H1 (cell line): ENCODE measurements around the gene TPBGL. TPM values are rescaled to one million over a fixed set of nuclear protein-coding genes. Genes with fewer than 3 reads are reported as not detected.

Source experiments
- CTCF ChIA-PET: fragments of 300-600 bp; sonication (Branson Sonifier 250); formaldehyde crosslinking; loops from one replicate; lab custom pipeline; 2021; ENCODE audit not compliant: partially characterized antibody; lab: Charles Lee
- POLR2A ChIA-PET: fragments of 300-600 bp; sonication (Branson Sonifier 250); formaldehyde crosslinking; loops from one replicate; lab custom pipeline; 2021; ENCODE audit warnings: inconsistent platforms; ENCODE audit not compliant: partially characterized antibody; lab: Charles Lee
- DNase-seq, 2 experiments: peaks; one replicate each; pipeline versions ENCODE4 v3.0.0 to v3.0.0-alpha.2; 2010 to 2022; ENCODE audit warnings: low spot score in 2 of 2, low read depth in 1 of 2, mixed read lengths in 1 of 2
- FAIRE-seq: peaks from 2 replicates; lab custom pipeline; 2011; peaks lifted over from hg19 to GRCh38; lab: Jason Lieb, UNC
- H2AFZ ChIP-seq: 2 replicates; pipeline ENCODE4 v1.8.1; 2012; ENCODE audit warnings: low read length, inconsistent platforms
- H2AK5ac ChIP-seq: 2 replicates; pipeline ENCODE4 v1.6.1; 2013; ENCODE audit warnings: low read depth, low read length
- H2BK120ac ChIP-seq: replicated peaks from 2 replicates; pipeline ENCODE3; 2013; ENCODE audit warnings: low read depth, low read length, inconsistent platforms
- H2BK12ac ChIP-seq: 2 replicates; pipeline ENCODE4 v1.6.1; 2013; ENCODE audit warnings: low read depth, low read length
- H2BK15ac ChIP-seq: 2 replicates; pipeline ENCODE4 v1.6.1; 2013; ENCODE audit warnings: low read length
- H2BK20ac ChIP-seq: 2 replicates; pipeline ENCODE4 v1.6.1; 2013; ENCODE audit warnings: low read length
- H2BK5ac ChIP-seq: 2 replicates; pipeline ENCODE4 v1.6.1; 2013; ENCODE audit warnings: low read depth, low read length
- H3K14ac ChIP-seq: 2 replicates; pipeline ENCODE4 v1.6.1; 2013; ENCODE audit warnings: inconsistent platforms; ENCODE audit not compliant: insufficient read length
- H3K18ac ChIP-seq: 2 replicates; pipeline ENCODE4 v1.6.1; 2013; ENCODE audit warnings: low read length; ENCODE audit errors: extremely low read depth
- H3K23ac ChIP-seq: 2 replicates; pipeline ENCODE4 v1.6.1; 2013; ENCODE audit warnings: inconsistent platforms; ENCODE audit not compliant: insufficient read length
- H3K23me2 ChIP-seq: 2 replicates; pipeline ENCODE4 v1.6.1; 2013; ENCODE audit warnings: low read depth, low read length
- H3K27ac ChIP-seq: 2 replicates; pipeline ENCODE4 v1.6.1; 2011; ENCODE audit warnings: low read depth, low read length, inconsistent platforms
- H3K27me3 ChIP-seq, 4 experiments: replicated peaks in 1 of 4; 1 replicate in 1 of 4; 2 replicates in 3 of 4; pipeline versions ENCODE4 v1.6.1 to v1.8.1; 2011 to 2013; ENCODE audit warnings: low read length in 3 of 4, mild to moderate bottlenecking in 3 of 4, inconsistent platforms in 2 of 4, mixed read lengths in 2 of 4, moderate library complexity in 1 of 4; ENCODE audit not compliant: control insufficient read depth in 3 of 4, insufficient read depth in 3 of 4; ENCODE audit errors: extremely low read depth in 1 of 4
- H3K36me3 ChIP-seq, 4 experiments: 2 replicates each; pipeline versions ENCODE4 v1.6.1 to v1.8.1; 2011 to 2013; ENCODE audit warnings: mild to moderate bottlenecking in 4 of 4, low read length in 3 of 4, moderate library complexity in 2 of 4, control low read depth in 1 of 4, inconsistent platforms in 1 of 4; ENCODE audit not compliant: insufficient read depth in 4 of 4, control insufficient read depth in 2 of 4
- H3K4ac ChIP-seq: replicated peaks from 2 replicates; pipeline ENCODE3; 2013; ENCODE audit warnings: low read length, low read depth, mixed read lengths, inconsistent platforms; ENCODE audit not compliant: insufficient read length
- H3K4me1 ChIP-seq, 4 experiments: replicated peaks in 1 of 4; 1 replicate in 1 of 4; 2 replicates in 3 of 4; pipeline versions ENCODE4 v1.6.1 to v1.8.1; 2011 to 2013; ENCODE audit warnings: low read length in 3 of 4, inconsistent platforms in 2 of 4, mixed read lengths in 1 of 4; ENCODE audit not compliant: insufficient read depth in 4 of 4, control insufficient read depth in 3 of 4
- H3K4me2 ChIP-seq, 2 experiments: 2 replicates each; pipeline versions ENCODE4 v1.6.1 to v1.8.1; 2011 to 2013; ENCODE audit warnings: low read depth in 2 of 2, low read length in 2 of 2, control low read depth in 1 of 2, inconsistent platforms in 1 of 2, mild to moderate bottlenecking in 1 of 2; ENCODE audit not compliant: insufficient read depth in 1 of 2
- H3K4me3 ChIP-seq, 4 experiments: fragments of 200-600, 300-600 bp in 1 of 4; sonication (generic), shearing (Covaris generic), sonication (Bioruptor Twin) in 1 of 4; 2 replicates each; pipeline versions ENCODE4 v1.5.1 to v1.8.1; 2011 to 2016; ENCODE audit warnings: low read length in 4 of 4, low read depth in 3 of 4, control low read depth in 2 of 4, inconsistent platforms in 2 of 4, mild to moderate bottlenecking in 2 of 4, mixed read lengths in 1 of 4, moderate library complexity in 1 of 4; ENCODE audit not compliant: insufficient read depth in 2 of 4; ENCODE audit errors: extremely low read depth in 1 of 4
- H3K56ac ChIP-seq: replicated peaks from 2 replicates; pipeline ENCODE3; 2013; ENCODE audit warnings: low read depth, mild to moderate bottlenecking, mixed read lengths, low read length, inconsistent platforms; ENCODE audit not compliant: insufficient read length
- H3K79me1 ChIP-seq: 2 replicates; pipeline ENCODE4 v1.6.1; 2013; ENCODE audit warnings: low read depth, low read length, control low read depth
- H3K79me2 ChIP-seq, 2 experiments: 2 replicates each; pipeline versions ENCODE4 v1.6.1 to v1.8.1; 2012 to 2013; ENCODE audit warnings: low read length in 2 of 2, mild to moderate bottlenecking in 2 of 2, inconsistent platforms in 1 of 2; ENCODE audit not compliant: insufficient read depth in 2 of 2, control insufficient read depth in 1 of 2
- H3K9ac ChIP-seq, 4 experiments: replicated peaks in 1 of 4; 1 replicate in 1 of 4; 2 replicates in 3 of 4; pipeline versions ENCODE4 v1.6.1 to v1.8.1; 2011 to 2013; ENCODE audit warnings: low read depth in 3 of 4, low read length in 3 of 4, control low read depth in 2 of 4, mild to moderate bottlenecking in 2 of 4, moderate library complexity in 2 of 4, inconsistent platforms in 1 of 4; ENCODE audit errors: extremely low read depth in 1 of 4
- H3K9me3 ChIP-seq, 2 experiments: 2 replicates each; pipeline versions ENCODE4 v1.6.1 to v1.8.1; 2012 to 2013; ENCODE audit warnings: mild to moderate bottlenecking in 2 of 2, moderate library complexity in 2 of 2, control low read depth in 1 of 2, inconsistent platforms in 1 of 2, low read depth in 1 of 2, low read length in 1 of 2, mixed read lengths in 1 of 2; ENCODE audit not compliant: insufficient read depth in 2 of 2
- H4K20me1 ChIP-seq, 2 experiments: replicated peaks in 1 of 2; 2 replicates each; pipeline versions ENCODE3 to v1.8.1; 2011 to 2013; ENCODE audit warnings: inconsistent platforms in 2 of 2, low read length in 2 of 2, mild to moderate bottlenecking in 1 of 2; ENCODE audit not compliant: insufficient read depth in 2 of 2, control insufficient read depth in 1 of 2
- H4K5ac ChIP-seq: 2 replicates; pipeline ENCODE4 v1.6.1; 2013; ENCODE audit warnings: low read length, low read depth, mixed read lengths, inconsistent platforms; ENCODE audit not compliant: insufficient read length
- H4K8ac ChIP-seq: 2 replicates; pipeline ENCODE4 v1.8.0; 2013; ENCODE audit warnings: mild to moderate bottlenecking, moderate library complexity, low read length, inconsistent platforms; ENCODE audit not compliant: insufficient read depth; ENCODE audit errors: extremely low read depth
- H4K91ac ChIP-seq: replicated peaks from 2 replicates; pipeline ENCODE3; 2013; ENCODE audit warnings: low read length, mixed read lengths, inconsistent platforms; ENCODE audit not compliant: insufficient read length
- CTBP2 ChIP-seq: IDR thresholded peaks from 2 replicates; pipeline ENCODE4 v1.7.0; 2011; ENCODE audit warnings: borderline replicate concordance, mild to moderate bottlenecking, moderate library complexity, mixed read lengths, low read length; ENCODE audit not compliant: insufficient read depth, insufficient read length
- NANOG ChIP-seq: IDR thresholded peaks from 2 replicates; pipeline ENCODE4 v1.6.1; 2011; ENCODE audit warnings: low read length, low read depth, mild to moderate bottlenecking, inconsistent platforms; ENCODE audit not compliant: insufficient read depth, poor library complexity, severe bottlenecking
- POU5F1 ChIP-seq: IDR thresholded peaks from 2 replicates; pipeline ENCODE4 v1.6.1; 2011; ENCODE audit warnings: low read depth, mild to moderate bottlenecking, low read length, moderate library complexity
- RFX5 ChIP-seq: IDR thresholded peaks from 2 replicates; pipeline ENCODE4 v1.6.1; 2011; ENCODE audit warnings: low read depth, low read length, improper control_type of control experiment, borderline replicate concordance
- SP2 ChIP-seq: IDR thresholded peaks from 2 replicates; pipeline ENCODE4 v1.6.1; 2012; ENCODE audit warnings: mild to moderate bottlenecking, low read length, inconsistent platforms
- WGBS, 2 experiments: shearing (Covaris generic) in 1 of 2; methylation state at CpG; one replicate each; pipeline versions ENCODE4 v1.1.6 to v1.1.7; 2013 to 2015; ENCODE audit warnings: low lambda C conversion rate in 2 of 2, mixed read lengths in 2 of 2, inconsistent platforms in 1 of 2, low coverage in 1 of 2, missing lambda C conversion rate in 1 of 2; ENCODE audit not compliant: insufficient replicate concordance in 2 of 2, insufficient coverage in 1 of 2, insufficient read length in 1 of 2; ENCODE audit errors: extremely low coverage in 1 of 2, missing lambda C conversion rate in 1 of 2; 5-methylcytosine and 5-hydroxymethylcytosine counted together
- polyA plus RNA-seq, 7 experiments: library from polyadenylated mRNA; depleted of rRNA in 3 of 7; stranded (reverse) in 5 of 7; unstranded in 2 of 7; fragments of >200 nt in 5 of 7; fragments of 200-250 nt in 2 of 7; gene quantifications; 1 replicate in 5 of 7; 2 replicates in 1 of 7; 4 replicates in 1 of 7; pipeline versions ENCODE4 v1.2.1 to v1.2.3, GENCODE V29; 2011 to 2013; ENCODE audit warnings: missing spikeins in 2 of 7, mixed read lengths in 2 of 7
- total RNA-seq: library from RNA; stranded (reverse); fragmentation: NEBNext Ultra II Directional; extraction: Animal tissue kit (Norgen Biotek cat#: 25700); gene quantifications from 2 replicates; pipeline ENCODE4 v1.2.1, GENCODE V29; 2021

TPBGL gene
- total and polyA plus RNA-seq, 2 of the 8 experiments (the other 6 are each of a cell fraction or from before 2014, with no cell fraction given), result 0.26 to 0.37 TPM

- Histone ChIP-seq H3K79me1 (no peaks in the 10 kb centered on the region), H3K23me2 (no peaks in the 10 kb centered on the region)
- CTCF ChIA-PET, result interaction anchor here (0.9 to 18.0 kb wide), 16 partner anchors 13 to 254 kb away, joined by 3 to 327 read pairs (median 4); no protein-coding TSS in a partner anchor
- TF ChIP-seq NANOG (no peak), POU5F1 (no peak), CTBP2 (no peak), SP2 (no peak), RFX5 (no peak)
Measured at GRCh38 chr11:75276686-75277085, 36.1 kb downstream of the TPBGL start.

More at GRCh38 chr11:75276686-75277085, 36.1 kb downstream of the TPBGL start:
- Histone ChIP-seq H2AK5ac (no peak overlapping the region), H4K91ac (no peak overlapping the region), H4K20me1 (no peaks in the 10 kb centered on the region), H2BK120ac (no peak overlapping the region), H3K79me2 (no peaks in the 10 kb centered on the region), H3K9ac (no peak overlapping the region), H3K4ac (no peak overlapping the region), H4K5ac (no peak overlapping the region), H3K9me3 (no peaks in the 10 kb centered on the region), H3K4me2 (no peak overlapping the region), H3K27ac (no peak overlapping the region), H2BK5ac (no peak overlapping the region), H2BK12ac (no peak overlapping the region), H3K4me3 (no peak overlapping the region), H3K56ac (no peak overlapping the region), H2BK20ac (no peak overlapping the region), H3K23ac (no peak overlapping the region), H3K14ac (no peak overlapping the region), H3K18ac (no peak overlapping the region), H4K8ac (no peak overlapping the region), H3K27me3 (no peaks in the 10 kb centered on the region), H3K4me1 (no peaks in the 10 kb centered on the region; a peak in 1 of 7 replicates), H3K36me3 (0 out of 8 replicates have a peak, but pooled peaks cover 0 to 3% (median 0%) of the 10 kb centered on the region in 4 experiments), H2BK15ac (no peak overlapping the region), H2AFZ (no peak overlapping the region)
- 88% methylated on average over 6 of the region's 6 CpGs; no CpG with 5 or more reads in 1 of the 2 experiments for WGBS, 2 experiments
- FAIRE-seq (no peak), DNase-seq (no peak)
- POLR2A ChIA-PET, result interaction anchor here (1.6 to 2.1 kb wide), 3 partner anchors 14 to 124 kb away, joined by 5 to 11 read pairs (median 6); no protein-coding TSS in a partner anchor
